HL-60/S4 treated with retinoic acid at 250 ng/mL for 4 days and 3 days (cell line): ENCODE results near the gene SEPTIN2.
"Not testable (repeated sequence)": the region's sequence is repeated elsewhere in the genome, so short reads cannot be mapped to it uniquely, and the experiment has no call there.

ENCODE experiments used
- in situ Hi-C: fragments of 300-500 bp; cut with MboI; formaldehyde crosslinking; loops from 2 replicates; pipeline ENCODE4 v1.7.0; 2022; ENCODE audit warnings: low sequenced_read_pairs

SEPTIN2 gene

DNA sequence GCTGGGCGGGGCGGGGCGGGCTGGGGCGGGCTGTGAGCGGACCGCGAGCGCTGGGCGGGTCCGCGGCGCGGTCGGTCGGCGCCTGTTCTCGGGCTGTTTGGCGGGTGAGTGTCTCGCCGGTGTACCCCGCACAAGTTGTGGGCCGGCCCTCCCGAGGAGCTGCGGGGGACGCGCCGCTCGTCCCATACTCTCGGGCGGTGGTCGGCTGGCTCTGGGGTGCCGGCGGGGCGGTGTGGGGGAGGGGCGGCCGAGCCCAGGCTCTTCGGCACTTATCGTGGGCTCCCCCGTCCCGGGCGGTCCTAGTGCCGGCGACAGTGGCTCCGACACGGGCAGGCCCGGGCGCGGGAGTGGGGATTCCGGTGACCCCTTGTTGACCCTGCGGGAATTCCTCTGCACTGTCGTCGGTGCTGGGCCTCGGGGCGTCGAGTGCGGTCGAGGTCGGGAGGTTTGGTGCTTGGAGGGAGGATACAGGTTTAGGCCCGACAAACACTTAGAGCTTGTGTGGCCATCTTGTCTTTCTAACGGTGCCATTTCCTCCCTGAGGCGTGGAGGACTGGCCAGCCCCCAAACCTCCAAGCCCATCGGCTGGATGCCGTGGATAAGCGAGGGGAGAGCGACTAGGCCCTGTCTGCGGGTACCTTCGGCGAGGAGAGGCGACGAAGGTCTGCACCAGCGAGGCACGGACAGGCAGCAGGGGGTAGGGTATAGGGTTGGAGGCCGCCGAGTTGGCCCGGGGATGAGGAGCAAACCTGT, at the start of gene SEPTIN2:
TSS of gene SEPTIN2 (plus strand) at position 47 of the 753 bp plus-strand sequence. CDS start 8,308 bp downstream, outside the sequence.
- in situ Hi-C loops: no loop called here

DNA sequence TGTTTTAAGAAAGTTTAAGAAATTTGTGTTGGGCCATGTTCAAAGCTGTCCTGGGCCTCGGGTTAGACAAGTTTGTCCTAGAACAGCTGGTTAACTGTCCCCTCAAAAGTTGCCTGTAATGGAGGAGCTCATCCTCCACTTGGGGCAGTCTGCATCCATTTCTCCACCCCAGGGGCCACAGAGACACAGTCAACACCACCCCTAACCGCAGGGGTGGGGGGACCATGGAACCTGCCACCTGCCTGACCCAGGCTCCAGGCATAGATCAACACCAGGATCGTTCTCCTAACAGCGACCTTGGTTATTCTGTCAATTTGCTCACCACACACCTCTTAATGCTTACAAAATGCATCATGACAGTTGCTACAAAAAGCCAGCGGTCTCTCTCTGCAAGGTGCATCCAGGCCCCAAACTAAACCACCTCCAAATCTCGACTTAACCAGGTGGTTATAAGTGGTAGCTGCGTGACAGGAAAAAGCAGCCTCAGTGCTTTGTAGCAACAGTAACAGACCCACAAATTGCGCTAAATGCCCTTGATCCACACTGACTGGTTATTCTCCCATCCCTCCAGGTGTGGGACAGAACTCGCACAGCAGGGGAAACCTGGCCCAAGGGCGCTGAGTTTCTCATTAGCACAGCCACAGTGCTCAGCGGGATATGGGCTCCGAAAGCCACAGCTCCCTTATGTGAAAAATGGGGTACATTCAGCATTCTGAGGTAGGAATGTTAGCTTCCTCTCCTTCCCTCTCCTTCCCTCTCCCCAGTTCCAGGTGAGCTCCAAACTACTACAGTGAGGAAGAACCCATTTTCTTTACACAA, 48.3 kb upstream of the SEPTIN2 start:
- in situ Hi-C loops: no loop called here

DNA sequence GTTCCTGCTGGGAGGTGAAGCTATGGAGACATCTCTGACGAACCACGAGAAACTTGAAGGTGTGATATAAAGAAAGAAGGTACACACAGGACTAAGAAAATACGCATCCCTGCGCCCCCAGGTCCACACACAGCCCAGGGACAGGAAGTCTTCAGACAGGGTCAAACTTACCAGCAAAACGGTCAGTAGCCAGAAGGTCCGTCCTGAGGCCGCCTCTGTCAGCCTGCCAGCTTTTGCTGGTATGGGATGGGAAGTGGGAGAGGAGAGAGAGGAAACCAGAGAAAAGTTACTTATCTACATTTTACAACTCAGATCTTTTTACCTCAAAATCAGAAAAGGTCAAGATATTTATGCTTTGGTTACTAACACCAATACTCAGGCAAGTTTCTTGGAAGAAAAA, 47.4 kb upstream of the SEPTIN2 start:
- in situ Hi-C loops: no loop called here

DNA sequence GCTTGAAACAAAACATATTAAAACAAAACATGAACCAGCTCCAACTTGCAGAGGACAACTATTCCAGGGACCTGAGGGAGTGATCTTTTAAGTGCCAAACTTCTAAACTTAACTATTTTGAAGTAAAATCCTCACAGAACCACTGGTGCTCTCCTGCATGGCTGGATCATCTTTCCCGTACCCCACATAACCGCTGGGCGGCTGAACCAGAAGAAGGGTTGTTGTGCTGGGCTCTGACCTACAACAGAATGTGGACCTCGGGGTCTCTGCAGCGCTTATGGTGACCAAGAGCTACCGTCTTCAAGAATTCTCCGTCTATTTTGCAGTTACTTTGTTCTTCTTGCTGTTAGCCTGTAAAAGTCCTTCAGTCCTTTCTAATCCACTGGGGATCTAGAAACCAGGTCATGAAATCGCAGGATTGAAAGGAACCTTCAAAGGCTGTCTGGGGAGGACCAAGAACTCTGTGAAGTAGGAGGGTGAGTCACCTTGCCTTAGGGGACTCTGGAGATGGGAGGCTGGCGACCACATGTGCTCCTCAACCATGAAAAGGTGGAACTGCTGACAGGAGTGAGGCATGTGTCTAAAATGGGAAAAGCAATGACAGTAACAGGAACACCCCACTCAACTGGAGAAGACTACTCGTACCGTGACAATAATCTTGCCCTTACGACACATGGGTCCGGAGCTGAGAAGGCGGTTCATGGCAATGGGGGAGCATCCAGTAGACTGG, 46.8 kb upstream of the SEPTIN2 start:
- in situ Hi-C loops: no loop called here

DNA sequence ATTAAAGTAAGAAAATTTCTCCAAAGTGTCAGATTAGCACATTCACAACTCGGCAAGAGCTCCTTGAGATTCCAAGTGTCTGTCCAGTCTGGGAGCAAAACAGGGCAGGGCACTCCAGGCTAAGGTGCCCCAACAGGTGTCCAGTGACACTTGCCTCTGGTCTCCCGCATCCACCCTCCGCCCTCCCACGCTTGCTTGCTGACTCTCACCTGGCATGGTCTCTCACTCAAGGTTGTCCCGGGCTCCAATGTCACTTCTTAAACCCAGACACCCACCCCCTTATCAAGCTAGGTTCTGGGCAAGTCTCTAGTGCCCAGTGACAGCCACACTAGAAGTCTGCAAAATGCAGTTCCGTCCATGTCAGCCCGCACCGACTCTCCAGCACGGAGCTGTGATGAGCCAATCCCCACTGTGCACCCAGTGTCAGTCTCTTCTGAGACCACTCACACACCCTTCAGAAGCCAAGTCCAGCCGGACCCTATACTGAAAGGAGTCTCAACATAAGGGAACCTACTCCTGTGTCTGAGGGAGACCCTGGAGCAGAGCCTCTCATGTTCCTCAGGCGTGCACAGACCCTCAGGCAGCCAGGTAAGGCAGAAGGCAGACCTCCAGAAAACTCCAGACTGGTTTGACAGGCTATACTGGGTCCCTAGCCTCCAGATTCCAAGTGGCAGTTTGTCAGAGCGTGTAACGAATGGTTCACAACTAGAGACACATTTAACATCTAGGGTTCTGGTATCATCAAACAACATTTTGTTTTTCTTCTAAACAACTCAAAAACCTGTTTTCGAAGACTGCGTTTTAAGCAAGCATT, 45.8 kb upstream of the SEPTIN2 start:
- in situ Hi-C loops: no loop called here

DNA sequence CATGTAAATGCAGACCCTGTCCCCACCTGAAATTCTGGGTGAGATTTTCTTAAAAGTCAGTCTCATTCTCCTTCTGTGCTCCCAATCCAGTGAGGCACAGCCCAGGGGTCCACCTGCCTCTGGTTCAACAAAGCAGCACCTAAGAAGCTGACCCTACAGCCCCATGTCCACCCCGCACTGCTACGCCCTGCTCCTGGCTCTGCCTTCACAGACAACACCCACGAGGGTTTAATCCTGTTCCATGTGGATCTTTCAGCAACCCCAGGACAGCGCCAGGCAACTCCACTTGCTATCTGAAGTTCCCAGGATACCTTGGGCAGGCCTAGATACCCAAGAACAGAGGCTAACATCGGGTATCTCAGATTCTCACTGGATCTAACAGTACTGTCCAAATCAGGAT, 45.2 kb upstream of the SEPTIN2 start:
- in situ Hi-C loops: no loop called here

DNA sequence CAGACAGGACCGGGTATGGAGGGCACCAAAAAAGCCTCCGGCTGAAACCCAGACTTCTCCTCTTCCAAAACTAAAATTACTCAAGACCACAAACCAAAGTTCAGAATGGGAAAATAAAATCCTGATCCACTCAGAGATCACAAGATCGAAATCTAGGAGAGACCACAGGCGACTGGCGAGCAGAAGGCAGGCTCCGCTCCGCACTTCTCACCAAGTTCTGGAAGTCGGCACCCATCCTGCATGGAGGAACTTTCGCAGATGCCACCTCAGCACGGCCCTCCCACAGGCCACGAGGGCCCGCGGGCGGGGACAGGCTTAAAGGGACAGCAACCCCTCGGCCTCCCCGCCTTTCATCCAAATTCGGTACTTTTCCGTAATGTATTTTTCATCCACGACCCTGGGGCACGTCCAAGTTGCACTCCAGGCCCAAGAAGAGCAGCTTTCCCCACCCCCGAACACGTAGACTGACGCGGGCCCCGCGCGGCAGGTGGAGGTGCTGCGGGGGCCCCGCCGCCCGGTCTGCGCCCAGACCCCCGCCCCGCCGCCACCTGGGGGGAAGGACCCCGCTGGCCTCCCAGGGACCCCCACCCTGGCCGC, 43.9 kb upstream of the SEPTIN2 start:
- in situ Hi-C loops: no loop called here

DNA sequence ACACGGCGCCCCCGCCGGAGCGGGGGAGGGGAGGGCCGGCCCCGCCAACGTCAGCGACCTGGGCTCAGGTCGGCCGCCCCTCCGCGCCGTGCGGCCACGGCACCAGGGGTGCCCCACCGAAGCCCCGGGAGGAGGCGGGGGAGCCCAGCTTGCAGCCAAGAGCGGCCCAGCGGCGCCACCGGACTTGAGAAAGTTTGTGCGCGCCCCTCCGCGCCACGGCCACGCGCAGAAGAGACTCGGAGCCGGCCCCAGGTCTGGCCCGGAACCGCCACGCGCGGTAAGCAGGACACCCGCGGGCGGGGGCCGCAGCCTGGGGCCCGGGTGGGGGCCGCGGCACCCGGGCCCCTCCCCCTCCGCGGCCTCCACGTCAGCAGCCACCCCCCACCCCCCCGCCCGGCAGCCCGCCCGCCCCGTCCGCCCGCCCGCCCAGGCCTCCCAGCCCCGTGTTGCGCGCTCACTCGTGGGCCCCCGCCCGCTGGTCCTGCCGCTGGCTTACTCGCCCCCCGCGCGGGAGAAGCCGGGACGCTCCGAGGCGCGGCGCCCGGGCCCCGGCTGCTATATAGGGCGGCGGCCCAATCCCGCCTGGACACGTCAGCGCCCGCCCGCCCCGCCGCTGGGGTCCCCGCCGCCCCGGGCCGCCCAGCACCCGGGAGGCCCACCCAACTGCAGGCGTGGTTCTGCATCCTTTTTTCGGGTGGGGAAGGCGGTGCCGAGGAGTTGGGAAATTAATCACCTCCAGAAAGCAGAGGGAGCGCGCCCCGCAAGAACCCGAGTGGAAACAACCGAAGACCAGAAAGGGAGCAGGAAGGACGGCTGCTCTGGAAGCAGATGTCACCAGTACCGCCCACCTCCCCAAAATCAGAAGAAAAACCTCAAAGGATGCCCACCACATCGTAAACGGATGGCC, 43.2 kb upstream of the SEPTIN2 start:
- in situ Hi-C loops: no loop called here

DNA sequence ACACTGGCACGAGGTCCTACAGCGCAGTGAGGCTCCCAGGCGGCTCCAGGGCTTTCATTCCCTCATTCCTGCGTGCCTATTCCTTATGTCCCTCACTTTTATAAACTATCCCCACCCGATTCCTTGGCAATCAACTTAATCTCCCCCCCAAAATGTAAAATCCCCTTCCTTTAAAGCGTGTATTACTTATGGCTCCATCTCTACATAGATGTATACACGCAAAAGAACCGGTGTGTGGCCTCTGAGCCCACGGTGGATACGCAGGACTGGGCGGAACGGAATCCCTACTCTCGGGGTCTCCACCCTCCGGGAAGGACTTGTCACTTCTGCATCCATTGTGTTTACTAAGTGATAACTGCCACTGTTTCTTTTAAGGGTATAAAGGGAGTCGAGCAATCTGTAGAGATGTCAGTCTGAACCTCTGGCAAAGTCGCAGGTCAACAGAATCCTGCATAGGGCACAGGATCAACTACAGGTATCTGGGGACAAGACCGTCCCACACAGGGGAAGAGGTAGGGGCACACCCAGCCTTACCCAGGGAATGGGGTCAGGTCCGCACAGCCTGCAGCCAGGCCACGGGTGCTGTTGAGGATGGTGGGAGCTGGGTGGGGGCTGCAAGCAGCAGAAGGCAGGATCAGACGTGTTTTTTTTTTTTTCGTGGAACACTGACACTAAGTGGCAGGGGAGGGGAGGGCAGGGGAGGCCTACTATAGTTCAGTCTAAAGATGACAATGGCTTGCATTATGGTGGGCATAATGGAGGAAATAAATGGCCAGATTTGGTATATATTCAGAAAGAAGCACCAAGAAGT, 42.3 kb upstream of the SEPTIN2 start:
- in situ Hi-C loops: no loop called here

DNA sequence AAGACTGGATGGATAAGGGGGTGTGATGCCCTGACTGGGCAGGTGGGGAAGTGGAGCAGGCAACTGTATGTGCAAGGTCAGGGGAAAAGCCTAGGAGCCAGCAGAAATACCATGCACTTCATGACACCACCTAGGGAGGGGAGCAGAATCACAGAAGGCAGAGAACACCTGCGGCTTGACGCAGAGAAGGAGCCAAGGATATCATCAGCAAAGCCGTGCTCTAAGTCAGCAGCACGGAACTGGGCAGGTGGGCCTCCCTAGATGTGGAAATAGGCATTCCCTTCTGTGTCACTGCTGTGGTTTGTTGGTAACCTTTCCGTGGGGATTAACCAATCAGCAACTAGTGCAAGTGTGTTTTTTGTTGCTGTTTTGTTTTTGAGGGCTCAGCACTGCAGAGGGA, 41.6 kb upstream of the SEPTIN2 start:
- in situ Hi-C loops: no loop called here

DNA sequence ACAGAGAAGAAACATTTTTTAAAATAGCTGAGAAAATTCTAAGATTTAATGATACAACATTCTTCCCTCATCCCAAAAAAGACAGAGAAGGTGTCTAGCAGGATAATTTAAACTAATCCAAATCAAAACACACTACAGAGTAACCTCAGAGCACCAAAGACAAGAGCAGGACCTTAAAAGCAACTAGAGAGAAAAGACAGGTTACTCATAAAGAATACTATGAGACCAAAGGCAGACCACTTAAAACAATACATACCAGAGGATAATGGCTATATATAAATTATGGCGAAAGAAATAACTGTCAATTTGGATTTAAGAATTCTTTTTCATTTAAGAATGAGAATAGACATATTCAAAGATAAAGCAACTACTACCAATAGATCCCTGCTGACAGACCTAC, 40.2 kb upstream of the SEPTIN2 start:
- in situ Hi-C loops: no loop called here

DNA sequence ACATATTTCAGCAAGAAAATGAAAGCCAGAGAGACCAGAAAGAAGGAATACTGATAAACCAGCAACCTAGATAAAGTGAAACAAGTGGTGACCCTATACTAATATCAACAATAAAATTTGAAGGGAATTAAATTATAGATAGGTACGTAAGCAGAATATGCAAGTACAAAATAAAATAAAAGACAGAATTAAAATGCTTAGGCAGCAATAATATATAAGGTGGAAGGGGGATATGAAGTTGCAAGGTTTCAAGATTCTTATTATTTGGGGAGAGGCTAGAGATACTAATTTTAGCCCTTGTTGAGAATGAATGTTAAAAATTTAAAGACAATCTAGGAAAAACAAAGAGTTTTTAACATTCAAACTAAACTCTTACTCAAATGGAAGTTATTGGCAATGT, 39.8 kb upstream of the SEPTIN2 start:
- in situ Hi-C loops: no loop called here

DNA sequence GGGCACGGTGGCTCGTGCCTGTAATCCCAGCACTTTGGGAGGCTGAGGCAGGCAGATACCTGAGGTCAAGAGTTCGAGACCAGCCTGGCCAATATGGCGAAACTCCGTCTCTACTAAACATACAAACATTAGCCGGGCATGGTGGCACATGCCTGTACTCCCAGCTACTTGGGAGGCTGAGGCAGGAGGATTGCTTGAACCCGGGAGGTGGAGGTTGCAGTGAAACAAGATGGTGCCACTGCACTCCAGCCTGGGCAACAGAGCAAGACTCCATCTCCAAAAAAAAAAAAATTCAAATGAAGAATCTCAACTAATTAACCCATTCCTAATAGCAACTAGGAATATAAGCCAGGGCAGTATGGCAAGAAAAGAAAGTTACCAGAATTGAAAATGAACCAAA, 37.4 kb upstream of the SEPTIN2 start:
- in situ Hi-C loops: not testable (repeated sequence)

DNA sequence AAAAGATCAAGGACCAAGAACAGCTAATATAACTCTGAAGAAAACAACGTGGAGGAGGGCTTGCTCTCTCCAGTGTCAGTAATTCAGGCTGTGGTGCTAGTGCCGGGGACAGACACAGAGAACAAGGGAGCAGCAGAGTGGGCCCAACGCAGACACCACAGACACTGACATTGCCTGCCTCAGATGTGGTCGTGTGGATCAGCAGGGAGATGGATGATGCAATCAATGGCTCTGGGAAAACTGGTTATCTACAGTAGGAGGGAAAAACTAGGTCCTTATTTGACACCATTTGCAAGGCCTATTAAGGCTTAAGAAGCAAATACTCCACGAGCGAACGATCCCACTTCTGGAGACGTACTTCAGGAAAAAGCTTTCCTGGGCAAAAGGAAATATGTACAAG, 36.3 kb upstream of the SEPTIN2 start:
- in situ Hi-C loops: no loop called here

DNA sequence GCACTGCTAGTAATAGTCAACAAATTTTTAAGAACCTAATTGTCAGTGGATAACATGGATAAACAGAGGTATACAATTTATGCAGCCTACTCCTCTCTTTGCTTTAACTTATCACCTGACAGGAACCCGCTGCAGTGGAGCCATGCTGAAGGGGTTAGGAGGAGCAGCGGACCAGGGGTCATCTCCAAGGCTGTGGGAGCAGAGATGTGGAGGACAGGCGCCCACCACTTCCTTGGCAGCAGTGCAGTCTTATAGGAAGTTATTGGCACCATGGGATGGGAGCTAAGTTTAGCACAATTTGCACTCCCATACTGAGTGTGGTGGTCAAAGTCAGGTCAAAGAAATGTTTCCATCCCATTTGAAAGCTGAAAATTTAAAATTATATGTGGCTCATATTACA, 35.9 kb upstream of the SEPTIN2 start:
- in situ Hi-C loops: no loop called here

DNA sequence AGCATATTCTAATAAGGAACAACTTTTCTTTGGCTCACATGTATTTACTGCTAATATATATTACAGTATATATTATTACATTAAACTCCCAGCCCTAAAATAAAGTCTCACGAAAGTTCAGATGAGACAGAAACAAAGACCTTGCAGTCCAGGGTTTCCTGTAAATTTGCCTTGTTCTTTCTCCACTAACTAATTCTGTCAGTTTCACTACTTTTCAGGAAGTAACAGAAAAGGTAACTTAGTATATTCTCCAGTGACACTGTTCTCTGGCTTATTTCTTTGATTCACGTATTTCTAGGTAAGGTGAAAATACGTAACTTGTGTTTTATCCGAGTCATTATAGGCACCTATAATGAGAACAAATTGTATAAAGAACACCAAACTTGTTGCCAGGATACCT, 35.4 kb upstream of the SEPTIN2 start:
- in situ Hi-C loops: no loop called here

DNA sequence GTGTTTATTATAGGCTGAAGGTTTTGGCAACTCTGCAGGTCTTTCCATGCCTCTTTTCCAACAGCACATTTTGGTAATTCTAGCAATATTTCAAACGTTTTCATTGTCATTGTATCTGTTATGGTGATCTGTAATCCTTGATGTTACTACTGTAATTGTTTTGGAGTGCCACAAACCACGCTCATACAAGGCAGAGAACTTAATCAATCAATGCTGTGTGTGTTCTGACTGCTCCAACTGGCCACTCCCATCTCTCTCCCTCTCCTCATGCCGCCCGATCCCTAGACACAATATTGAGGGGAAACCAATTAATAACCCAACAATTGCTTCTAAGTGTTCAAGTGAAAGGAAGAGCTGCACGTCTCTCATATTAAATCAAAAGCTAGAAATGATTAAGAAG, 33.2 kb upstream of the SEPTIN2 start:
- in situ Hi-C loops: no loop called here

DNA sequence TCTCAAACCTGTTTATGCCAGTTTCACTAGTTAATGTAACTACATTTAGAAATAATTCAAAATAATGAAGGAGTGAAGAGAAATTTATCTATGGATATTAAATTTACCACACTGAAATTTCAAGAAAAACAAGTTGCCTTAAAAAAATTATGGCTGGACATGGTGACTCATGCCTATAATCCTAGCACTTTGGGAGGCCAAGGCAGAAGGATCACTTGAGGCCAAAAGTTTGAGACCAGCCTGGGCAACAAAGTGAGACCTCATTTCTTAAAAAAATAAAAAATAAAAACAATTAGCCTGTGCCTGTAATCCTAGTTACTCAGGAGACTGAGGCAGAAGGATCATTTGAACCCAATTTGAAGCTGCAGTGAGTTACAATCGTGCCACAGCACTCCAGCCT, 30.1 kb upstream of the SEPTIN2 start:
- in situ Hi-C loops: no loop called here
